ENCODE results near the gene UNC5B.

Gene UNC5B

DNA sequence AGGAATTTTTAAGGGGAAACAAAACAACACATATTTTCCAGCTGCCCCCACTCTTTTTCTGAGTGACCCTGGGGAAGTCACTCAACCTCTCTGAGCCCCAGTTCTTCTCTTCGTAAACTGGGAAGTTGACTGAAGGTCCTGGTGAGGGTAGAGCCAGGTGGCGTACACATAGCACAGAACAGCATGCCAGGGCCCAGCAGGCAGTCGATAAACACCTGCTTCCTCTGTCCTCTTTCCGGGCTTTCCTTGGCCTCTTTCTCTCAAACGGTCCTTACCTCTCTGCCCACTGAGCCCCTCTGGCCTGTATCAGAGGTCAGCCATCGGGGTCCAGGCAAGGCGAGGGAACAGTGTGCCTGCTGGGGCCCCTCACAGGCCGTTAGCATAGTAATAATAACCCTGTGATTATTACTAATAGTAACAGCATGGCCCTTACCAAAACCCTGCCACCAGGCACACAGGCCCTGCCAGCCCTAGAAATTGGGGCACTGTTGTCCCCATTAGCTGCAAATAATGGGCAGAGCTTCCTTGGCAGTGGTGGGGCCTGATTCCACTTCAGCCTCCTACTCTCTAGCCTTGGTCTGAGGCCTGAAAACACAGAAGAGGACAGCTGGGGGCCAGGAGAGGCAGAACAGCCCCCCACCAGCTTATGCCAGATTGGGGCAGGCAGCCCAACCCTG, 69.4 kb downstream of the UNC5B start:
- DNase-seq (ENCODE audit: low read depth, low spot score), result no peak

DNA sequence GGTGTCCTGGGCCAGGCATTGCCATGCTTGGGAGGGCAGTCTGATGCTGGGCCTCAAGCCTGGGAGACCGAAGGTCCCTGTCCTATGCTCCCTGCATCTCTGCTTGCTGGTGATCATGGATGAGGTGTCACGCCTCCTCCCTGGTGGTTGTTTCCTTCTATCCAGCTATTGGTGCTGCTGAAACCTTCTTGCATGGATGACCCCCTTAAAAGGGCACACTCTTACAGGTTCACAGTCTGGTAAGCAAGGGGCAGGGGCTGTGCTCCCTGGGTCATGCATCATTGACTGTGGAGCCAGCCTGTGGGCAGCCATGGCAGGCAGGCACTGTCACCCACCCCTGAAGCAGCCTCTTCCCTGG, 69.9 kb downstream of the UNC5B start:
- no peak for DNase-seq (ENCODE audit: low read depth, low spot score)

DNA sequence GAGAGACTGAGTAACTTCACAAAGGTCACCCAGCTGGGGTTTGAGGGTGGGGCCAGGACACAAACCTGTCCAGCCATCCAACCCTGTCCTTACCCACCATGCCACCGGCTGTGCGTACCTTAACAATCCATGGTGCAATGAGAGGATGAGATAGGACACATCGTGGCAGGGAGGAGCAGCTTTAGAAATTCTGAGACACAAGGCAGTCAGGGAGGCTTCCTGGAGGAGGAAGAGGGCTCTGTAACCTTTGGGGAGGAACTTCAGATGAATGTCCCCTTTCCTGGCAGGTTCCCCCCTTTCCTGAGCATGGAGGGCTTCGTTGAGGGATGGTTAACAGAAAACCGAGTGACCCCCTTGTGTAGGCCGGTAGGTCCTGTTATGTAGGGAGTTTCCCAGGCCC, 71.0 kb downstream of the UNC5B start:
- no peak for DNase-seq (ENCODE audit: low read depth, low spot score)

DNA sequence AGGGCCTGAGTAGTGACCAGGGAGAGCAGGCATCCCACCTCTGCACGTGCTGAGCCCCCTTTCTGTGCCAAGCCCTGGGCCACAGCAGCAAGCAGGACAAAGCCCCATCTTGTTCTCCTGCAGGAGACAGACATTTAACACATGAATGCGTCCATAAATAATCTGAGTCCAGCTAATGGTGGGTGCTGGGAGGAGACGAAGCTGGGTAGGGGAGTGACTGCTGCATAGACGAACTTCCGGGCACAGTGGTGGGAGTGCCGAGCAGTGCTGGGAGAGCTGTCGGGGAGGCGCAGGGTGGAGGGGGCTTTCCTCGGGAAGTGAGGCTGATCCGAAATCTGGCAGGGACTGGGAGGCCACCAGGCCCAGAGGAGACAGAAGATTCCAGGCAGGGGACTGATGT, 71.5 kb downstream of the UNC5B start:
- no peak for DNase-seq (ENCODE audit: low read depth, low spot score)

DNA sequence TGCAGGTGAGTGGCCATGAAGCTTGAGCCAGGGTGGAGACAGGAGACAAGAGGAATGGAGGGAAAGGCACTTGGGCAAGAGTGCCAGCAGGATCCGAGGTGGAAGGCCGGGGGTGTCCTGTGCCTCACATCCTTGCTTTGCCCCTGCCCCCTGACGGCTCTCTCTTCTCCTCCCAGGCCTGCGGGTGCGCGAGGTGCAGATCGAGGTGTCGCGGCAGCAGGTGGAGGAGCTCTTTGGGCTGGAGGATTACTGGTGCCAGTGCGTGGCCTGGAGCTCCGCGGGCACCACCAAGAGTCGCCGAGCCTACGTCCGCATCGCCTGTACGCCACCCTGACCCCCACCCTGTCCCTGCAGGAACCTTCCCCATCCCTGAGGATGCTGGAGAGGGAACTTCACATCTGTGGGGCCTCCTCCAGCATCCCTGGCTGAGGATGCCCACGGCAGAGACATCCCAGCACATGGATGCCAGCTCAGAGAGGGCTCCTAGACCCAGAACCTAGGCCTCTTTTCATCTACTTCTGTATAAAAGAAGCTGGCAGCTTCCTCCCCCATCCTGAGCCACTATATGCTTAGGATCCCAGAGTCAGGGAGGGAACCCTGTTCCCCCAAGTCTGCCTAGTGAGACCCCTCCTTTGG, 72.3 kb downstream of the UNC5B start:
- DNase-seq (ENCODE audit: low read depth, low spot score), result no peak

DNA sequence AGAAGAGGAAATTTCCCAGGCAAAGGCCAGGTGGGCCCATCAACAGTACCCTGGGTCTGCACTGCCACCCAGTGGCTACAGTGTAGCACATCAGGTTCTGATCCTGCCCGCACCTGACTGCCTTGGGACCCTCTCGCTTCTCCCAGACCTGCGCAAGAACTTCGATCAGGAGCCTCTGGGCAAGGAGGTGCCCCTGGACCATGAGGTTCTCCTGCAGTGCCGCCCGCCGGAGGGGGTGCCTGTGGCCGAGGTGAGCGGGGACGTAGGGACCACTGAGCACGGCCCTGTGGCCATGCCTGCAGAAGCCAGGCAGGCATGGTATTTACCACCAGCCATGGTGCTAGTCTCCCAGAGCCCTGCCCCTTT, 72.8 kb downstream of the UNC5B start:
- DNase-seq (ENCODE audit: low read depth, low spot score), result no peak

DNA sequence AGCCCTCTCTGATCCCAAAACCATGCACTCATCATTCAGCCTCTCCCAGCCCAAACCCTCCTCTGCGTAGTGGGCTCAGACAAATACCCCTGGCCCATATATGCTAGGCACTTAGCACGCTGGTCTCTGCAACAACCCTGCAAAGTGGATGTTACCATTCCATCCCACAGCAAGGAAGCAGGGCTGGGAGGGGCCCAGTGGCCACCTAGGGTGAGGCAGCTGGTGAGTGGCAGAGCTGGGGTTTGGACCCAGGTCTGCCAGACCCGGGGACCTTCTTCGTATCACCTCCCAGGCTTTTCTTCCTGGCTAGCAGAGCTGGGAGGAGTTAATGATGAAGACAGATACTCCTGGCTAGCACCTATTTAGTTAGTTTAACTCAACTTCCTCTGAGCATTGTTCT, 73.6 kb downstream of the UNC5B start:
- no peak for DNase-seq (ENCODE audit: low read depth, low spot score)

DNA sequence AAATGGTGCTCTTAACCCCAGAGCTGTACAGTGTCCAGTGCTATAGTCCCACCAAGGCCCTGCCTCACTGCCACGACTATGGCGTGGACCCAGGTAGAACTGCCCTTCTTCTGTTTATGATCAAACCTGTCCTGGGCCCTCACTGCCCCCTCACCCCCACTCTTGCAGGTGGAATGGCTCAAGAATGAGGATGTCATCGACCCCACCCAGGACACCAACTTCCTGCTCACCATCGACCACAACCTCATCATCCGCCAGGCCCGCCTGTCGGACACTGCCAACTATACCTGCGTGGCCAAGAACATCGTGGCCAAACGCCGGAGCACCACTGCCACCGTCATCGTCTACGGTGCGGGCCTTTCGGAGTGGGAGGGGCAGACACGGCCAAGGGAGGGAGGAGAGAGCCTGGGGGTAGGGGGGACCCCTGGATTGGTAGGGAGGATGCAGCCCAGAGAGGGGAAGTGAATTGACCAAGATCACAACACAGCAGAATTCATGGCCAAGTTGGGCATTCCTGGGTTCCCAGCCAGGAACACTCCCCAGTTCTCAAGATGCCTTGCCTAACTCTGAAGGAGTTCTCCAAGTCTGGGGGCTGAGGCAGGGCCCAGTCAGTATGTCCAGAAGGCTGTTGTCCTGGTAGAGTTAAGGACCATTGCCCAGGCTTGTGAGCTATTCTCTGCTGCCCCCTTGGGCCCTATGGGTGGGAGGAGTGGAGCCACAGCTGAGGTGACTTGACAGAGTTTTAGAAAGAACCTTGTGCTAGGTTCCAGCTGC, 74.3 kb downstream of the UNC5B start:
- DNase-seq (ENCODE audit: low read depth, low spot score), result no peak

DNA sequence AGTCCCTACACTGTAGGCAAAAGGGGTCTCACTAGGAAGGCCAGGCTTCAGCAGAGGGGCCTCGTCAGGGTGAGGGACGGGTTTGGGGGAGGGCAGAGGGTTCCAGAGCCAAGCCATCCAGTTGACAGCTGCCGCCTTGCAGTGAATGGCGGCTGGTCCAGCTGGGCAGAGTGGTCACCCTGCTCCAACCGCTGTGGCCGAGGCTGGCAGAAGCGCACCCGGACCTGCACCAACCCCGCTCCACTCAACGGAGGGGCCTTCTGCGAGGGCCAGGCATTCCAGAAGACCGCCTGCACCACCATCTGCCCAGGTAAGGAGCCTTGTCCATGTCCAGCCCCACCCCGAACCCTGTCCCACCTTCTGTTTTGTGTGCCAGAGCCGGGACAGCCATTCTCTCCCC, 75.1 kb downstream of the UNC5B start:
- no peak for DNase-seq (ENCODE audit: low read depth, low spot score)

DNA sequence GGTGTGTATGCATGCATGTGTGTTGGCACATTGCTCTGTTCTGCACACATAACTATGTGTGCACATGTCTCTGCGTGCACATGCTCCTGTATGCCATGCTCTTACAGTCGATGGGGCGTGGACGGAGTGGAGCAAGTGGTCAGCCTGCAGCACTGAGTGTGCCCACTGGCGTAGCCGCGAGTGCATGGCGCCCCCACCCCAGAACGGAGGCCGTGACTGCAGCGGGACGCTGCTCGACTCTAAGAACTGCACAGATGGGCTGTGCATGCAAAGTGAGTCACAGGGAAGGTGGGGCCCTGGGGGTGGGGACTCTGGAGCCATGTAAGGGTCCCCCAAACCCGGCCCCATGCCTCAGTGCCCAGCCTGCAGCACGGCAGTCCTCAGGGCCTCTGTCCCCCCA, 76.1 kb downstream of the UNC5B start:
- no peak for DNase-seq (ENCODE audit: low read depth, low spot score)

DNA sequence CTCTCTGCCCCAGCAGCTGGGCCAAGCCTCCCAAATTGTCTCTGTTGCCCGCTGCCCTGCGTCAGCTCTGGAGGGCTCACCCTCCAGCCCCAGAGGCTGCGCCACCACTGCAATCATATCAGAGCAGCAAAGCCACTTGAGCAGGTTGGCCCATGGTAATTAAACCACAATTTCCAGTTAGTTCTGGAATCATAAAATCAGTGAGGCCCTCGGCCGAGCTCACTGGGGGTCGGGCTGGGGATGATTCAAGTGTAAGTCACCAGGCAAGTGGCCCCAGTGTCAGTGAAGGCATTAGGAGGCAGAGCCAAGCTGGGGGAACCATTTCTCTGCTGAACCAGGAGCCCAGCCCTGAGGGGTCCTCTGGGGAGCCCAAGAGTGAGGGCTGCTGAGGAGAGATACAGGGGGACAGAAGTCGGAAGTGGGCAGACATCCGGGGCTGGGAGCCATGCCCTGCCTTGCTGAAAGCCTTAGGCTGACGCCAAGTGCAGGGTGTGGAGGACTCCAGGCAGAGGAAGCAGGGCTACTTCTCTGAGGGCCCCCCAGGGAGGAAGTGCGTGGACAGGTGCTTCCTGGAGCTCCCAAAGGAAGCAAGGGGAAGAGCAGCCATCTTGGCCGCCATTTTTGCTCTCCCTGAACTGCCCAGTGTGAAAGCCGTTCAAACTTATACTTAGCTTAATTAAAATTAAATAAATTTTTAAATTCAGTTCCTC, 77.2 kb downstream of the UNC5B start:
- no peak for DNase-seq (ENCODE audit: low read depth, low spot score)

DNA sequence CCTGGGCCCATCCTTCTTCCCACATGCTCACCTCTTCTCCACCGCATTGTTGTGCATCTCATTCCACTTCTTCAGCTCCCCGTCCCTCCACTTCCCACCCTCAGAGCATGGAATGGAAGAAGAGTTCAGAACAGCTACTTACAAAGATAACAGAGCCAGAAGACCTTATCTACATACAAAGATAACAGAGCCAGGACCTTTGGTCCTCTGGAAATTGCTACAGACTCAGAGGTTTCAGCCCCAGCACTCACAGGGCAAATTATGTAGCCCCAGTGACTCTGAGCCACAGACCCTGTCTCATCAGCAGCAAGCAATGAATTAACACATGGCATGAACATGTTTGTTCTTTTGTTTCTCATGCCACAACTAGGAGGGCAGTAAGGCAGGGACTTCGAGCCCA, 78.0 kb downstream of the UNC5B start:
- no peak for DNase-seq (ENCODE audit: low read depth, low spot score)

DNA sequence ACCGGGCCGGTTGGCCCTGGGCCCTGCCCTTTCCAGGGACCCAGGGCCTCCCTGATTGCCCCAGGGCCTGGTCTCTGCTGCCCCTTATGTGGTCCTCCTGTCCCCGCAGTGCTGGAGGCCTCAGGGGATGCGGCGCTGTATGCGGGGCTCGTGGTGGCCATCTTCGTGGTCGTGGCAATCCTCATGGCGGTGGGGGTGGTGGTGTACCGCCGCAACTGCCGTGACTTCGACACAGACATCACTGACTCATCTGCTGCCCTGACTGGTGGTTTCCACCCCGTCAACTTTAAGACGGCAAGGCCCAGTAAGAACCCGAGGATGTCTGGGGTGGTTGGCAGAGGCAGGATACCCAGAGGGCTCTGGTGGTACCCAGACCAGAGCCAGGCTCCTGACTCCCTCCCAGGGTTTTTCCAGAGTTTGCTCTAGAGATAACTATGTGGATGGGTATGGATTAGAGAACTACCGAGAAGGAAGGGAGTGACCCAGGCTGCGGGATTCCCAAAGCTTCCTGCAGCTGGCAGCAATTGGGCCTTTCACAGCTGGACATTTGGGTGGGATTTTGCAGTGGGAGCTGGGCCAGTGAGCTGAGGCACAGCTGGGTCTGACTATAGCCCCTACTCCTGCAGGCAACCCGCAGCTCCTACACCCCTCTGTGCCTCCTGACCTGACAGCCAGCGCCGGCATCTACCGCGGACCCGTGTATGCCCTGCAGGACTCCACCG, 78.6 kb downstream of the UNC5B start:
- no peak for DNase-seq (ENCODE audit: low read depth, low spot score)

DNA sequence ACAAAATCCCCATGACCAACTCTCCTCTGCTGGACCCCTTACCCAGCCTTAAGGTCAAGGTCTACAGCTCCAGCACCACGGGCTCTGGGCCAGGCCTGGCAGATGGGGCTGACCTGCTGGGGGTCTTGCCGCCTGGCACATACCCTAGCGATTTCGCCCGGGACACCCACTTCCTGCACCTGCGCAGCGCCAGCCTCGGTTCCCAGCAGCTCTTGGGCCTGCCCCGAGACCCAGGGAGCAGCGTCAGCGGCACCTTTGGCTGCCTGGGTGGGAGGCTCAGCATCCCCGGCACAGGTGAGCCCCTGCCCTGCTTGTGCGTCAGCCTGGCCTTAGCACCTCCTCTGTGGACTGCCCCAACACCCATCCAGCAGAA, 79.1 kb downstream of the UNC5B start:
- no peak for DNase-seq (ENCODE audit: low read depth, low spot score)

DNA sequence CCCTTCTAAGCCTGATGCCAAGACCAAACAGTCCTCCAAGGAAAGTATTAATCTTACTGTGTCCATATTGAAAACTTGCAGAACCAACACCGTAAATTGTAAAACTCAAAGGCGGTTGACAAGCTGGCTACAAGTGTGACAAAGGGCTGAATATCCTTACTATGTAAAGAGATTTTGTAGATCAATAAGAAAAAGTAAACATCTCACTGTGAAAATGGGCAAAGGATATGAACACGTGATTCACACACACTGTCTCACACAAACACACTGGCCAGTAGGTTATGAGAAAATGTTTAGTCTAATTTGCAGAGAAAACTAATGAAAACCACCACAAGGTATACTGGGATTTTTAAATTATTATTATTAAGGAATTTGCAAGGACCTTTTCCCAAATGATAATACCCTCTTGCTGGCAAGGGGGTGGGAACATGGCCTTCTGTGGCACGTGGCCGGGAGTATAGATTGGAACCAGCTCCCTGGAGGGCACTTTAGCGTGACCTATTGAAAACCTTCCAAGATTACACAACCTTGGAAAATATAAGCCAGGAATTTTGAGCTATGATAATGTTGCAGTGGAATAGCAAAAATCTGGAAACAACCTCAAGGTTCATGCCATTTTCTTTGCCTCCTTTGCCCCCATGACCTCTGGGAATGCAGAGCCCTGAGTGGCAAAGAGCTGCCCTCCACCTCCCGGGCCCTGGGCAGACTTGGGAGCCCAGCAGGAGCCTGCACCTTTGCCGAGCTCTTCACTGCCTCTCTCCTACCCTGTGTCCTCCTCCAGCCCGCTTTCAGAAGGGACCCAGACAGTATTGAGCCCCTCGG, 80.5 kb downstream of the UNC5B start:
- no peak for DNase-seq (ENCODE audit: low read depth, low spot score)

DNA sequence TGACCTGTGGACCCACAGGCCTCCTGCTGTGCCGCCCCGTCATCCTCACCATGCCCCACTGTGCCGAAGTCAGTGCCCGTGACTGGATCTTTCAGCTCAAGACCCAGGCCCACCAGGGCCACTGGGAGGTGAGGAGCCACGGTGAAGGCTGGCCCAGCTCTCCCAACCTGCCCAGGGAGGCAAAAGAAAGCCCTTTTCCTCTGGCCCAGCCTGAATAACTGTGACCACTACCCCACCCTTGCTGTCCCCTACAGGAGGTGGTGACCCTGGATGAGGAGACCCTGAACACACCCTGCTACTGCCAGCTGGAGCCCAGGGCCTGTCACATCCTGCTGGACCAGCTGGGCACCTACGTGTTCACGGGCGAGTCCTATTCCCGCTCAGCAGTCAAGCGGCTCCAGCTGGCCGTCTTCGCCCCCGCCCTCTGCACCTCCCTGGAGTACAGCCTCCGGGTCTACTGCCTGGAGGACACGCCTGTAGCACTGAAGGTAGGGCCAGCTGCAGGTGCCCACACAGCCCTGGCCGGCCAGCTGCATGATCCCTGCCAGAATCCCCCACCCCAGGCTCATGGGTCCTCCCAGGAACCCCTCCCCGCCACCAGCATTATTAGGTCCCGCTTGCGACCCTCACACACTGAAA, 81.2 kb downstream of the UNC5B start:
- no peak for DNase-seq (ENCODE audit: low read depth, low spot score)

DNA sequence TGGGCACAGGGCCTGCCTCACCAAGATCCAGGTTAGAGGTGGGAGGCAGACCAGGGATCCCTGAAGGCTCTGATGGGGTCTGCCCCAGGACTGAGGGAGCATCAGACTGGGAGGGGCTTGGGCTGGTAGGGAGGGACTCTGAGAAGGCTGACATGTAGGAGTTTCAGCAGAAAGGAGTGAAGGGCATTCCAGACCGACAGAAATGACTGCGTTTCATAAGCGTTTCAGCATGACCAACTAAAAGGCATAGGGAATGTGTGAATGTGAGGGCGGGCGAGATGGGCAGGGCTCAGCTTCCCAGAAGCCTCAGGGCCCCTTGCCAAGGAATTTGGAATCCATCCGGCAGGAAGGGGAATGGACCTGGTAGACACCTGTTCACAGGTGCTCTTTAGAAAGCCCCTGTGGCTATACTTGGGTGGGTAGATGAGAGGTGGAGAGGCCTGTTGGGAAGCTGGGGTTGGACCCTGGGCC, 81.8 kb downstream of the UNC5B start:
- DNase-seq (ENCODE audit: low read depth, low spot score), result no peak

DNA sequence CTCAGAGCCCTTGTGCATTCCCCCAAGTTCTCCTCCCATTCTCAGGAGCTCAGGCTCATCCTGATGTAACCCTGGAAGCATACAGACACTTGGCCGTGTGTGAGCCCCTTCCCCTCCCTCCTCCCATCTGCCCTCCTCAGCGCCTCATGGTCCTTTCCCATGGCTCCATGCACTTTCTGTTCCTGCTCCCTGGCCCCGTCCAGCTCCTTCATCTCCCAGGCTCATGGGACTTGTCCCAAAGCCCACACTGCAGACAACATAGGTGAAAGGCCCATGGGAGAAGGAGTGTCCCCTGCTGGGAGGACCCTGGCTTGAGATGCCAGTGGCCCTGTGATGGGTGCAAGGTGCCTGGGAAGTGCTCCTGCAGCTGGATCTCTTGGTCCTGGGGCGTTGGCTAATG, 82.5 kb downstream of the UNC5B start:
- no peak for DNase-seq (ENCODE audit: low read depth, low spot score)

DNA sequence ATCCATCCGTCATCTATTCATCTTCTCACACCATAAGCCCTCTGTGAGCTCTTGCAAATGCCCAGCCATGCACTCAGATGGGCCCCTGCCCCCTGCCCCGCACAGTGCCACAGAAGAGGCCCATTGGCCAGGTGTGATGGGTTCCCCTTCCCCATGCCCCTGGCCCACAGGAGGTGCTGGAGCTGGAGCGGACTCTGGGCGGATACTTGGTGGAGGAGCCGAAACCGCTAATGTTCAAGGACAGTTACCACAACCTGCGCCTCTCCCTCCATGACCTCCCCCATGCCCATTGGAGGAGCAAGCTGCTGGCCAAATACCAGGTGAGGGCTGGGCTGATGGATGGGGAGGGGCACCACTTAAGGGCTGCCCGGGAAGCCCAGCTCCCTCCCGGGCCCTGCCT, 83.3 kb downstream of the UNC5B start:
- no peak for DNase-seq (ENCODE audit: low read depth, low spot score)

DNA sequence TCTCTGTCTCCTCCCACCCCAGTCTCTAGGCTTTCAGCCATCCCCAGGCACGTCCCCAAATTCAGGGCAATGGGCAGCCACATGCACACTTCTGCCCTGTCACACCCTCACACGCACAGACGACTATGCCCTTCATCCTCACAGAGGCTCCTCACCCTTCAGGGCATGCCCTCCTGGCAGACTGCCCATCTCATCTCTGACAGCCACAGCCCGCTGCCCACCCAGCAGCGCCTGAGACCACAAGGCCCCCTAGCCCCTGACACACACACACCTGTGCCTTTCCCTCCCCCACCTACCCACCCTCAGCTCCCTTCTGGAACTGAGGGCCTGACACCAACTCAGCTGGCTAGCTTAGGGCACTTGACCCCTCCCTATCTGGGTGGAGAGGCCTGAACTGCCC, 83.7 kb downstream of the UNC5B start:
- no peak for DNase-seq (ENCODE audit: low read depth, low spot score)

Measured in brain pericyte (primary cell).